NCI-H1930 (cell line): ENCODE data around the gene SLC6A12.

Experiments used
- DNase-seq, 2 experiments: peaks; one replicate each; lab custom pipeline; 2025; lab: John Stamatoyannopoulos, UW

SLC6A12 gene

DNA sequence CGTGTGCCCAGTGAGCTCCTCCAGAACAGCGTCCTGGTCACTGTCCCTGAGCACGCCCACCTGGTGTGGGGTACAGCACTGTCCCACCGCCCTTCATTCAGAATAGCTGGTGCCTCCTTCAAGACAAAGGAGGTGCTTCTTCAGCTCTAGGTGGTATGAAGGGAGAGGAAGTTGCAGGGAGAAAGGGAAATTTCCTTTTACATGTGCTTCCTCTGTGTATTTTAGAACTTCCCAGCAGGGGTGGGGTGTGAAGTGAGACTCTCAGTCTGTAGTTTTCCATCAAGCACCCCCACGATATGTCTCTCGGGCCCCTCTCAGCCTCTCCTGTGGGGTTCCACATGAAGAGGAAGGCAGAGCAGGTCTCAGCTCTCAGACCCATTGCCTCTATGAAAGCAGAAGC, 1.2 kb upstream of the SLC6A12 start:
- DNase-seq, result no peak

DNA sequence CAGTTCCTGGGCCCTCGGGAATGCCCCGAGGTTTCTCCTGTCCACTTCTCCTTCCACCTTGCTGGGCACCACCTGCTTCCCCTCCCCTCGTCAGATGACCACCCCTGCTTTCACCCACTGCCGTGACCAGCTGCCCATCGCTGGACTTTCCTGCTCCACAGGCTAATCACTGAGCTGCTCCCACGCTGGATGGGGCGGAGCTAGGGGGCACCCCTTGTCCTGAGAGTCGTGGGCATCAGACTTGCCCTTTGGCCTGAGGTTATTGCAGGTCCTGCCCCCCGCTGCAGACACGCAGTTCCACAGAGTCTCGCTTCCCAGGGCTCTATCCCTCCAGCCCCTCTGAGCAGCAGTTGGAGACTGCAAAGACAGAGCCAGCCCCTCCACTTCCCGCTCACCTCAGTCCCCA, 427 bp downstream of the SLC6A12 start:
- no peak for DNase-seq

DNA sequence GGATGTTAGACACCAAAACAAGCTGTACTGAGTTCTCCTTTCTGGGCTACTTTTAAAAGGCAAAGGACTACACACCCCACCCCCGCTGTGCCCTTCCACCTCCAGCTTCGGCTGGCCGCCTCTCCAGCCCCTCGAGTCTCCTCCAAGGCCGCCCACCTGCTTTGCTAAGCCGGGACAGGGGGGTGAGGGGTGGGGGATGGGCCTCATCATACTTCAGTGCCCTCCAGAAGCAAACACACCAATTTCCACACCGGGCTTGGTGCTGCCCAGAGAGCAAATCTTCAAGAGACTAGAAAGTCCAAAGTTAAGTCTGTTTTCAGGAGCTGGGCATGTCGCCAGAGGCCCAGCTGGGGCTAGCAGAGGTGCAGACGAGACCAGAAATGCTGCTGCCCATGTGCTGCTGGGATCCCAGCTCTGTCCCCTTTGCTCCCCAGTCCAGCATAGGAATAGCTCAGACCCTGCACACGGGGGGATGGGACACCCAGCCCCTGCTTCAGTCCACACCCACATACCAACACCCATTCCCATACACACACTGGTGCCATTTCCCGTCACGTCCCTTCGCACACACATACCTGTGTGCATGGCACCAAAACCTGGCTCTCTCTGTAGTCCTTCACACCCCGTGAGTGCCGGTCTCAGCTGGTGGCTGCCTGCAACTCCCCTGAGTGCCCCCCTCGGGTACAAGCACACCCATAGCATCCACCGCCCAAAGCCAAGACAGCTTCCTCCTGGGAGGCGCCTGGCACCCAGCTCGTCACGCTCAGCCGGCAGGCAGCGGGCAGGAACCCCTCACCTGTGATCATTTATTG, 1.0 kb downstream of the SLC6A12 start:
- DNase-seq, result no peak

DNA sequence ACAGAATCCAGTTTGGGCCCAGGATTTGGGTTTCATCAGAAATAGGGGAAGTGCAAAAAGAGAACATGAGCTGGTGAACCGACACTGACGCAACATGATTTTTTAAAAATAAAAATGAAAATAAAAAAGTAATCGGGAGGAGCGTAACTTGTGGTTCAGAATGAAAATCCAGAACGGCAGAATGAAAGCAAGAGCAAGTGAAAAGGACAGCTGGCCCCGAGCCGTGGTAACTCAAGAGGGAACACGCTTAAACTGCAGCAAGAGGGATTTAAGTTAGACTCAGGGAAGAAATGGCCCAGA, 1.6 kb downstream of the SLC6A12 start:
- no peak for DNase-seq

DNA sequence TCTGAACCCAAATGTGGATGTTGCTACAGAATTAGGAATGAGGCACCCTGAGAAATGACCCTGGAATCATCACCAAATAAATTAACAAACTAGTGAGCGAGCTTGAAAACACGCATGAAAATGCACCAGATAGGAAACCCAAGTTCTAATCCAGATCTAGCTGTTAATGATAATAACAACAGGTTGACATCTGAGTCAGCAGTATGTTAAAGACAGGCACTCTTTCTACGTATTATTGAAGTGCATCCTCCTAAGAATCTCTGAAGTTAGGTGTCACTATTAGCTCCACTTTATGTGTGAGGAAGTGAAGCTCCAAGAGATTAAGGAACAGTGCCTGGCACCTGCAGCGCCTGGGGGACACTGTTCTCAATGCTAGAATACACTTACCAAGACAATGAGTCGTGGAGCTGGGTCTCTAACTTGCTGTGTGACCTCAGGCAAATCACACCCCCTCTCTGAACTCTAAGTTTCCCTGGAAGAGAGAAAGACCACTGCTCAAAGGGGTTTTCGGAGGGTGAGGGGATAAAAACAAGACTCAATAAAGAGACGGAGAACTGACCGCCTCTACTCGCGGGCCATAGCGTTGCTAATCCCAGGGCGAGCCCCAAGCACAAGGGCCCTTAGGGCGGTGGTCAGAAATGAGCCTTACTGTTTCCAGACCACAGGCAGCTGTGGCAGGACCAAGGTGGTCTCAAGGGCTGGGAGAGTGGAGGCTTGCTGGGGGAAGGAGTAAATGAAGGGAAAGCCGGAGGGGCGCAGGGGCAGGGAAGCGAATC, 2.1 kb downstream of the SLC6A12 start:
- no peak for DNase-seq

DNA sequence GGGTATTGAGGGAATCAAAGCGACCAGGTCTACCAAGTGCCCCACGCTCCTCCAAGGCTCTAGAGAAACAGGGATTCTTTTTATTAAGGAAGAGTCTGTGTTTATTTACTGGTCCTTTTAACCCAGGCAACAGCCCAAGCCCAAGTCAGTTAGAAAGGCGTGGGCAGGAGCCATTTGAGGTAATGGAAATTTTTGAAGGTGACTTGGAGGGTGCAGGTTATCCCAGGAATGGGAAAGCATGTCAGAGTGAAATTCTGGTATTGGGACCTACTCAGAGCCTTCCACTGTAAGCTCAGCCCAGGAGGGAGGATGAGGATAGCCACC, 2.9 kb downstream of the SLC6A12 start:
- no peak for DNase-seq

DNA sequence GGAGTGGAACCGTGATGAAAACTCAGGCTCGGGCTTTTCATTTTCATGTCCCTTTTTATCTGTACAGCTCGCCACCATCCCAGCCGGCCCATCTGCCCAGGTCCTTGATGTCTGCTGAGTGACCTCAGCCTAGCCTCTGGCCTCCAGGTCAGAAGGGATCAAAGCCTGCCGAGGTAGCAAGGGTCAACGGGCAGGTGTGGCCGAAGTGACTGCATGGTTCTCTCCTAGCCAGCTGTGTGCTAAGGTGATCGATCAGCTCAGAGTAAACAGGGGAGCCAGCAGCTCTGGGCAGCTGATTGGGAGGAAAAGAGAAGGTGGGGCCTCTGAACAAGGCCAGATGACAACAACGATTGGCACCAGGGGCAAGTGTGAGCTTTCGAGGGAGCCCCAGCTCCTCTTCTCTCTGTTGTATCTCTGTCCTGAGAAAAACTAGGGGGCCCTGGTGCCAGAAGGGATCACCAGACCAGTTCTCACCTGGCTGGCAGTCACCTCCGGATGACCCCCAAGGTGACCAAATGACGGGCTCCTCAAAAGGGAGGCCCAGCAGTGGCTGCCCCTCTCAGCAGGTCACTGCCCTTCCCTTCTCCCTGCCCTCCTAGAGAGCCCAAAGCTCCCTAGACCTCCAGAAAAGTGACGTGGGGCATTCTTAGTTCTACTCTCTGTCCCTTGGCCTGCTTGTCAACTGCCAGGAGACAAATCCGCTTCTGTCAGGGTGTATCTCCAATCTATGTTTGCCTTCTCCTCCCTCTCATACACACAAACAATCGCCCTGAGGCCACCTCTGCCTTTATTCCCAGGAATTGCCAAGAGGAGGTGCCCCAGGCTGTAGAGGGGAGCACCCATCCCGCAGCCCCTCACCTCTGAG, 3.4 kb downstream of the SLC6A12 start:
- DNase-seq, result no peak

DNA sequence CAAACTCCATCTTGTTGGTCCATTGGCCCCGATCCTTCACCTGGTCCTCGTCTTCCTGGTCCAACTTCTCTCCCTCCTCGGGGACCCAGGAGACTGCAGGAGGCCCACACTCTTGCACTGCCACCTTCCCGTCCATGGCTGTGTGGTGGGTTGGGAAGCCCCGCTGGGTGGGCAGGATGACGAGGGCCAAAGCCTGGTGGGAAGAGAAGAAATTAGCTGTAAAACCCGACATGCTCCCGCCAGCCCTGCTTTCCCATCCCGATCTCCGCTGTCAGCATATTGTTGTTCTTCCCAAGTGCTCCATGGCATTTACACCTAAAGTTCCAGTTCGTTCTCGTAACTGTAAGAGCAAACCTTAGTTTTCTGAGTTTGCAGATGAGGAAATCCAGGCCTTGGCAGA, 4.1 kb downstream of the SLC6A12 start:
- DNase-seq, result no peak

DNA sequence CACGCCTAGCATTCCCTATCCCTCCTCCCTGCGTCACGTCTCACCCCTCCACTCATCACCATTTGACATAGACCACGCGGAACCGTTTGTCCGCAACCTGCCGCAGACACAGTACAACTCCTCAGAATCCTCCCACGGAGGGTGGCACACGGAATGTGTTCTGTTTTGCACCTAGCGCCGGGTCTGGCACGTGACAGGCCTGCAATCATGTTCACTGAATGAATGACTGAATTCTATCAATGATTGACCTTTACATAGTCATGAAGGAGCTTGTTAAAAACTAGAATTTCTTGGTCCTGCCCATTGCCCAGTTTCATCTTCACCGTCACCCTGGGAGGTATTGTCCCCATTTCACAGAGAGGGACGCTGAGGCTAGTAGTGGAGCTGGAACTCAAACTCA, 4.7 kb downstream of the SLC6A12 start:
- DNase-seq, result no peak

DNA sequence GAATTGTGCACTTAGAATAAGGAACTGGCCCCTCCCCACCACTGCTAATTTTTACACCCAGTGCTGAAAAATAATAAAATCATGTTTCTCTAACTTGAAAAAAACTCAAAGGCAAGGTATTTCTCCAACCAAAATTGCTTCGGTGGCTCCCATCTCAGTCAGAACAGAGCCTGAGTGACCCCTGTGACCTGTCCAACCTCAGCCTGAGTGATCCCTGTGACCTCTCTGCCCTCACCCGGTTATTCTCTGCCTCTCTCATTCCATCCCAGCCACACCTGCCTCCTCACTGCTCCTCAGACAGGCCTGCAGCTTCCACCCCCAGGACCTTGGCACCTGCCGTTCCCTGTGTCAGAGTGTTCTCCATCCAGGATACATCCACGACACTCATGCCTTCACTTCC, 5.1 kb downstream of the SLC6A12 start:
- DNase-seq, result no peak

DNA sequence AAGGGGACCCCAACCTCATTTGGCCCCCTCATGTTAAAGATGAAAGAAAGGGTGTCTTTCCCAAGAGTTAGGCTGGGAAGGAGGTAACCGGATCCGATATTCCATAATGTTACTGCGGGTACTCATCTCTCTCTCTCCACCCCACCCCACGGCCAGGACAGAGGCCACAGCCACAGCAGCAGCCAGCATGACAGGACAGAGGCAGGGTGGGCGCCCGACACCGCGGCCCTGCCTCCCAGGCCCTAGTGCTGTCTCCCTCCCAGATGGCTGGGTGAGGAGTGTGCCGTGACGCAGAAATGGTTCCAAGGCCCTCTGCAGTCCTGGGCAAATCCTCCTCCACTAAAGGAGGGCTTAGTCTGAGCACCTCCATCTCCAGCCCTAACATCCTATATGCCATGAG, 6.2 kb downstream of the SLC6A12 start:
- DNase-seq, result no peak

DNA sequence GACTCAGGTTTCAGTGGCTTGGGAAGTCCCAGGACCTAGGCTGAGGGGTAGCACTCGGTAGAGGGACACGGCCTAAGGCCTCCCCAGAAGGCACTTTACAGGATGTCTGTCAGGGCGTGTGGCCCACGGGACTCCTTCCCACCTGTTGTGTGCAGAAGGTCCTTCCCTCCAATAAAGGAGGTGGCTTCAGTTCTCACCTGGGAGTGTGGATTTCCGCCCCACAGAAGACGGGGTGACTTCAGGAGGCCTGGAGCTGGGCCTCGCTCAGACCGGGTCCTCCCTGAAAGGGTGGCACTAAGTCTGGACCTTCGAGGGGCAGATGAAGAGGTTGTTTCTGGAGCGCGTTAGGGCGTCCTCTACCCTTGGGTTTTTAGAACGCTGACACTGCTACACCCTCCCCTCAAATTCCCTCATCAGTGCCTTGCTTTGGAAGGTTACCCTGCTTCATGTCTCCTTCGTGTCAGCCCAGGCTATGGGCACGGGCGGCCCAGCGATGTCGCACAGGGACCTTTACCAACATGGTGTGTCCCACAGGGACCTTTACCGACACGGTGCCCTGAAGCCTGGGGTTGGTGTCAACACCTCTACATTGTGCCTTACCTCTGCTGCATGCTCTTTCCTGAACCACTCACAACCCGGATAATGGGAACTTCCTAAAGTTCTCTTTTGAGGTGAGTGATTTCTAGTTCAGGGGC, 7.1 kb downstream of the SLC6A12 start:
- DNase-seq, result no peak

DNA sequence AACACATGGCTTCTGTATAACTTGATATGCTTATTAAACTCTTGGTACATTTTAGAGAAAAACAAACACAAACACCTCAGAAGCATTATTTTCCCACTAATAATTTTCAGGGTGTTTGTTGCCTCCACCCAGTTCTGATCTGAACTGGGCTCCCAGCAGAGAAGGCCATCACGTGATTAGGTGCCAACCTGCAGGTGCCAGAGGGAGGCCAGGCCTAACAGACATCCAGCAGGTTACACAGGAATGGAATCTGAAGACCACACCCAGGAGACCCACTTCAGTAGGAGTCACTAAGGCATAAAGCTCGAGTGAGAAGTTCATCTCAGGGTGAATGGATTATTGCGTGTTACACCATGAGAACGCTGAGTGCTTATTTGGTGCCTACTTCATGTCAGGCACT, 8.9 kb downstream of the SLC6A12 start:
- DNase-seq, result no peak

DNA sequence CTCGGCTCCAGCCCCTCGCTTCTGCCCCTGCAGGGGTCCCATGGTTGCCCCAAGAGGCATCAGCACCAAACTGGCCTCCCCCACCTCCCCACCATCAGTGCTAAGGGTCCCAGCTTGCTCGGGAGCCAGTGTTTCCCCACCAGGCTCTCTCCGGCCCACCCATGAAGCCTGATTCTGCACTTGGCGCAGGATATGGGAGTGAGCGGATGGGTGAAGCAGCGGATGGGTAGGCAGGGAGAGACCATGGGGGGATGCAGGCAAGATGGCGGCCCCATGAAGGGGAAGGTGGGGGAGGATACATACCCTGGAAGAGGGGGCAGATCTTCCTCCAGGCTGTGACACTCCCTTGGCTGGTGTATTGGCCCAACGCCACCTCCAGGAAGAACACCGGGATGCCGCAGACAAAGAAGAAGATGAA, 9.7 kb downstream of the SLC6A12 start:
- DNase-seq, result no peak

DNA sequence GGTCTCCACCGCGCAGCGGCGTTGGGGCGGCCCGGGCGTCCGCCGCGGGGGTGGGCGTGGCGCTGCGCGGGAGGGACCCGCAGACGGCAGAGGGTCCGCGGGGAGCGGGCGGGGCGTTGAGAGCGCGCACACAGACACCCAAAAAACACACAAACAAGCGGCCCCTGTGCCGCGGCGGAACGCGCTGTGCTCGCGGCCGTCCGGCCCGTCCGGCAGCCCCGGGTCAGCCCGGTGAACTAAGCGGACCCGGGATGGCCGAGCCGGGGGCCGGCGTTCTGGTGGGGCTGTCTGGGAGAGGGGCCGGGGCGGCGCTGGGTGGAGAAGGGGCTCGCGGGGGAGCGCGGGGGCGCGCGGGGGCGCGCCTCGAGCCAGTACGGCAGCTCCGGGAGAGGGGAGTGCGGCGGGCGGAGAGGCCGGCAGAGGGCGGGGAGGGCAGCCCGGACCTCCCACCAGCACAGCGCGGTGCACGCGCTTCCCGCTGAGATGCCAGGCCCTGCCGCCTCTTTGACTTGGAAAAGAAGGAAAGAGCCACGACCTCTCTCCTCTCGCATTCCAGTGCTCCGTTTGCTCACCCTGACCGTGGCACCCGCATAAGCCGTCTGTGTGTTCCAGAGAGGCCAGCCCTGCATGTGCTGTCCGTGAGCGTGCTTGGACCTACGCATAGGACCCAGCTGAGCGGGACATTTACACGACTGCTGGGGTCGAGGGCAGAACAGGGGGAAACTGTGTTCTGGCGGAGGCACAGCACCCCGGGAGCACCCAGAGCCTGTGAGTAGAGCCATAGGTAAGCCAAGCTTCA, 10.3 kb downstream of the SLC6A12 start:
- DNase-seq, result peak in 1 of 2 experiments; percentile 29

DNA sequence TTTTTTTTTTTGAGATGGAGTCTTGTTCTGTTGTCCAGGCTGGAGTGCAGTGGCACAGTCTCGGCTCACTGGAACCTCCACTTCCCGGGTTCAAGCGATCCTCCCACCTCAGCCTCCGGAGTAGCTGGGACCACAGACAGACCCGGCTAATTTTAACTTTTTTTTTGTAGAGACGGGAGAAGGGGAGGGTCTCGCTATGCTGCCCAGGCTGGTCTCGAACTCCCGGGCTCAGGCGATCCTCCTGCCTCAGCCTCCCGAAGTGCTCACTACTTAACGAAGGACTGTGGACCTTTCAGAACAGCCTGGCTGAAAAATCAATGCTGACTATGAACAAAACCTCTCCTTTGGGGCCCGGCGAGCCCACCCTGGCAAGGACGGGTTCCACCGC, 10.9 kb downstream of the SLC6A12 start:
- no peak for DNase-seq

DNA sequence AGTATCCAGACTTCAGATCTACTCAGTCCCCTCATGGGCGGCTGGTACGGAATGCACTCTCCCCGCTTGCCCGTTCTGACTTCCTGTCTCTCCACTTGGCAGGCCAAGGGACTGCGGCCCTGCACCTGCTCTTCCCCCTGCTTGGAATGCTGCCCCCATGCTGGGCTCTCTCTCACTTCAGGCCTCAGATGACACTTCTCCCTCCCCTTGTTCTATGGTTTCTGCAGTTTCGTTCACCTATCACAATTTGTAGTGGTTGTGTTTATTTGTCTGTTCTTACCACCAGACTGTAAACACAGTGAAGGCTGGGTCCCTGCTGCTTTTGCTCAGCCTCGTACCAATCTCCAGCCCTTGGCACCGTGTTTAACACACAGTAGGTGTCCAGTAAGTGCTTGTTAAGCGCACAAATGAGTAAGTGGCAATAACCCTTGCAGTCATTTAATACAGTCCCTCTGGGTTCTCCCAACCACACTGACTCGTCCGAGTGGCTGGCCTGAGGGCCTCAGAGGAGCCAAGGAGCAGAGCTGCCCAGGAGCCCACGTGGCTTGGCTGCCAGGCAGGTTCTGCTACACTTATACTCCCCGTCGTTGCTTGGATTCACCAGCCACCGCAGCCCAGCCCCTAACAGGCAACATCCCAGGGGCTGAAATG, 11.8 kb downstream of the SLC6A12 start:
- DNase-seq, result no peak

DNA sequence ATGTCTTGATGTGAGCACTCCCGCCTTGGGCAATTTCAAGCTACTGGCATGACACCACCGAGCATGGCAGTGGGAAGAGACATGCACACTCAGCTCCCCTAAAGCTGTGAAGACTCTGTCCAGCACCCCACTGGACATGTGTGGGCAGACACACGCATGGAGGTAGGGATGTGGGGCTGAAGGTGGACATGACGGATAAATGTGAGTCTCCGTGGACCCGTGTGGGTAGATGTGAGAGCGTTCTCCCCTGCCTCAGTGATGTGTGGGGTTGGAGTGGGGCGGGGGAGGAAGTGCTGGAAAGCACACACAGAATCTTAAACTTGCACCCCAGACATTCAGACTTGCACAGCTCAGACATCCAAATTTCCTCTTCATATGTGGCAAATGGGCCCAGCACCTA, 12.6 kb downstream of the SLC6A12 start:
- DNase-seq, result no peak

DNA sequence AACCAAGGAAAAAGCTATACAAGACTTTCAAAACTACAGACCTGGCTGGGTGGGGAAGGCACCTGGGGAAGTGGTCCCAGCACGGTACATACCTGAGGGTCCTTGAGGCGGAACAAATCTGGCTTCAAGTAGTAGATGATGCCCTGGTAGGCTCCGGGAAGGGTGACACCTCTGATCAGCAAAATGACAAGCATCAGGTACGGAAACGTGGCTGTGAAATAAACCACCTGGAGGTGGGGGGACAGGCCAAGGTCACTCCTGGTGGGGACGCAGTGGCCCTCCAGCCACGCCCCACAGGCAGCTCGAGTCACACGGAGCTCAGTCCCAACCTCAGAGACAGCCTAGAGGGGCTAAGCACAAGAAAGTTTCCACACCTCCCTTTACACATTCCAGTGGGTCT, 15.3 kb downstream of the SLC6A12 start:
- DNase-seq, result no peak

DNA sequence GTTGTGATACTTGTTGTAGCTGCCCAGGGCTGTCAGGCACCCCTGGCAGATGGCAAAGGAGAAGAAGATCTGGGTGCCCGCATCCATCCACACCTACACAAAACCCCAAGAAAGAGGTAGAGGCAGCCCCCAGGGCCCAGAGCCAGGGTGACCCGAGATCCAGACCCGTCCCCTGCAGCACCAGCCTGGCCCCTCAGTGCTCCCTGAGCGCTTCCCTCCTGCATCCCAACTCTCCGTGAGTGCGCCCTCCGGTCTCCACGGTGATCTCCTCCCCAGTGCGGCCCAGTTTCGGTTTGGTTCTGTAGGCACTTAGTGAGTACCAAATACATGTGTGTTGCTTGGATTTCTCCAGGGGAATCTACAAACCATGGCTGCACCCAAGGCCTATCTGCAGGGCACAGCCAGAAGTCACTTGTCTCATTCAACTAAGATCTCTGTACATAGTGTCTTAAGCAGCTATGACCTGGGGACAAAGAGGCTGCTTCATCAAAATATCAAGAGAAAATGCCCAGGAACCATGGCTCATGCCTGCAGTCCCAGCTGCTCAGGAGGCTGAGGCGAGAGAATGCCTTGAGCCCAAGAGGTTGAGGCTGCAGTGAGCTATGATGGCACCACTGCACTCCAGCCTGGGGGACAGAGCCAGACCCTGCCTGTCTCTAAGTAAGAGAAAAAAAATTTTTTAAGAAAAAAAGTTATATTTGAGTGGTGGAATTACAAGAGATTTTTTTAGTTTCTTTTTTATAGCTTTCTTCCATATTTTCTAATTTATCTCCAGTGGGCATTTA, 15.9 kb downstream of the SLC6A12 start:
- no peak for DNase-seq
